ENCODE measurements around the gene SLC6A9. TPM values are rescaled to one million over a fixed set of nuclear protein-coding genes. Genes with fewer than 3 reads are reported as not detected.

The SLC6A9 gene
- total and polyA plus RNA-seq, 2 experiments from 2014 or later = 13.5 to 25.3 TPM

DNA sequence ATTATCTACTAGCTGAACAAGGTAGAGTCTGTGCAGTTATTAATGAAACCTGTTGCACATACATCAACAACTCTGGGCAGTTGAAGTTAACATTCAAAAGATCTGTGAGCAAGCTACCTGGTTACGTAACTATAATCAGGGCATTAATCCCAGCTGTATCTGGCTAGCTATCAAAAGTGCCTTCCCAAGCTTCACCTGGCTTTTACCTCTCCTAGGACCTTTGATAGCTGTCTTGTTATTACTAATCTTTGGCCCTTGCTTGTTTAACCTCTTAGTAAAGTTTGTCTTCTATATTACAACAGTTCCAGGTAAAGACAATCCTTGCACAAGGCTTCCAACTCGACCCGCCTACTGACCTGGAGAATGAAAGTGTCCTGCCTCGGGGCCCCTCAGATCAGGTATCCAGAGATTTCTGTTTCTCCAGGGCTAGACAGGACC, 29.6 kb upstream of the SLC6A9 start:
- Histone ChIP-seq H3K79me2 (no peaks in the 10 kb centered on the region), H3K4me2 (no peak overlapping the region), H4K20me1 (ENCODE audit: insufficient read depth, poor library complexity, severe bottlenecking) (no peaks in the 10 kb centered on the region), H3K36me3 (replicated peaks; ENCODE audit: insufficient read depth, low read depth) (no peaks in the 10 kb centered on the region), H3K4me3 (no peak overlapping the region), H3K27me3 (no peaks in the 10 kb centered on the region), H3K27ac (no peak overlapping the region), H2AFZ (no peak overlapping the region), H3K9me3 (ENCODE audit: low read depth) (no peaks in the 10 kb centered on the region), H3K9me2 (replicated peaks; ENCODE audit: insufficient read depth) (no peaks in the 10 kb centered on the region), H3K4me1 (ENCODE audit: insufficient read depth) (no peaks in the 10 kb centered on the region)
- no peak for DNase-seq (ENCODE audit: low spot score)
- no peak for TF ChIP-seq EZH2phosphoT487 (IDR thresholded peaks at IDR 0.05; ENCODE audit: low read depth, severe bottlenecking, unreplicated experiment)
- TF ChIP-seq CTCF (IDR thresholded peaks at IDR 0.05; ENCODE audit: poor library complexity) = no peak
- TF ChIP-seq EZH2 (IDR thresholded peaks at IDR 0.05; ENCODE audit: borderline replicate concordance) = no peak
- 70% methylated on average over 4 of the region's 4 CpGs for WGBS (ENCODE audit: low lambda C conversion rate, missing lambda C conversion rate)

- 84% methylated on average over 5 of the region's 5 CpGs for WGBS (ENCODE audit: low lambda C conversion rate, missing lambda C conversion rate)
- Histone ChIP-seq H3K27ac (no peak overlapping the region), H3K4me1 (ENCODE audit: insufficient read depth) (no peaks in the 10 kb centered on the region), H3K27me3 (no peaks in the 10 kb centered on the region), H3K4me3 (no peak overlapping the region), H3K4me2 (no peak overlapping the region), H2AFZ (no peak overlapping the region), H3K9me2 (replicated peaks; ENCODE audit: insufficient read depth) (no peaks in the 10 kb centered on the region), H3K36me3 (replicated peaks; ENCODE audit: insufficient read depth, low read depth) (no peaks in the 10 kb centered on the region), H3K79me2 (no peaks in the 10 kb centered on the region), H3K9me3 (ENCODE audit: low read depth) (no peaks in the 10 kb centered on the region), H4K20me1 (ENCODE audit: insufficient read depth, poor library complexity, severe bottlenecking) (no peaks in the 10 kb centered on the region)
- TF ChIP-seq CTCF (IDR thresholded peaks at IDR 0.05; ENCODE audit: poor library complexity) = no peak
- TF ChIP-seq EZH2phosphoT487 (IDR thresholded peaks at IDR 0.05; ENCODE audit: low read depth, severe bottlenecking, unreplicated experiment) = no peak
- TF ChIP-seq EZH2 (IDR thresholded peaks at IDR 0.05; ENCODE audit: borderline replicate concordance) = no peak
- no peak for DNase-seq (ENCODE audit: low spot score)
These were observed 28.5 kb upstream of the SLC6A9 start for GRCh38 chr1:44059664-44060355.

- Histone ChIP-seq H4K20me1 (ENCODE audit: insufficient read depth, poor library complexity, severe bottlenecking) (no peaks in the 10 kb centered on the region), H3K4me1 (ENCODE audit: insufficient read depth) (no peaks in the 10 kb centered on the region), H3K27me3 (no peaks in the 10 kb centered on the region), H3K36me3 (replicated peaks; ENCODE audit: insufficient read depth, low read depth) (no peaks in the 10 kb centered on the region), H3K9me2 (replicated peaks; ENCODE audit: insufficient read depth) (no peaks in the 10 kb centered on the region), H3K9me3 (ENCODE audit: low read depth) (no peaks in the 10 kb centered on the region), H3K4me3 (no peak overlapping the region), H3K27ac (no peak overlapping the region), H3K79me2 (no peaks in the 10 kb centered on the region), H3K4me2 (no peak overlapping the region), H2AFZ (no peak overlapping the region)
- WGBS (ENCODE audit: low lambda C conversion rate, missing lambda C conversion rate) = 70% methylated on average over 1 of the region's 1 CpG
- TF ChIP-seq EZH2phosphoT487 (IDR thresholded peaks at IDR 0.05; ENCODE audit: low read depth, severe bottlenecking, unreplicated experiment) (no peak), CTCF (IDR thresholded peaks at IDR 0.05; ENCODE audit: poor library complexity) (no peak), EZH2 (IDR thresholded peaks at IDR 0.05; ENCODE audit: borderline replicate concordance) (no peak)
- no peak for DNase-seq (ENCODE audit: low spot score)
These were observed 27.9 kb upstream of the SLC6A9 start for GRCh38 chr1:44059212-44059611.

All from hepatocyte (in vitro differentiated cells).